Spinal cord (tissue), 10 donors: ENCODE results near the gene C1QTNF12. TPM values are rescaled to one million over a fixed set of nuclear protein-coding genes. Genes with fewer than 3 reads are reported as not detected.

Experiments
- DNase-seq, 6 donors: peaks; one replicate each; pipeline versions ENCODE4 v3.0.0 to v3.0.0-alpha.2; 2013 to 2015; ENCODE audit warnings: low spot score in 6 of 6, low read depth in 4 of 6
- H3K27ac ChIP-seq: one replicate; pipeline ENCODE4 v1.5.1; 2013; ENCODE audit warnings: low read depth, low read length, control low read depth
- H3K27me3 ChIP-seq: one replicate; pipeline ENCODE4 v1.6.1; 2013; ENCODE audit warnings: low read length; ENCODE audit not compliant: control insufficient read depth, insufficient read depth
- H3K36me3 ChIP-seq: one replicate; pipeline ENCODE4 v1.6.1; 2013; ENCODE audit warnings: low read length; ENCODE audit not compliant: control insufficient read depth, insufficient read depth
- H3K4me1 ChIP-seq: one replicate; pipeline ENCODE4 v1.6.1; 2013; ENCODE audit warnings: low read length; ENCODE audit not compliant: control insufficient read depth, insufficient read depth
- H3K4me3 ChIP-seq: one replicate; pipeline ENCODE4 v1.5.1; 2013; ENCODE audit warnings: low read depth, low read length, control low read depth
- H3K9me3 ChIP-seq: one replicate; pipeline ENCODE4 v1.6.1; 2013; ENCODE audit warnings: low read length; ENCODE audit not compliant: control insufficient read depth, insufficient read depth
- WGBS: methylation state at CpG from one replicate; pipeline ENCODE4 v1.1.5; 2013; ENCODE audit warnings: missing lambda C conversion rate; ENCODE audit not compliant: insufficient coverage; 5-methylcytosine and 5-hydroxymethylcytosine counted together
- polyA plus RNA-seq, 2 donors: library from polyadenylated mRNA; unstranded; fragments of 120-200 nt; gene quantifications; one replicate each; pipeline ENCODE4 v1.2.1, GENCODE V29; 2013; ENCODE audit not compliant: insufficient read length in 2 of 2
- total RNA-seq, 2 donors: library from RNA; depleted of rRNA in 1 of 2; stranded (reverse); fragments of 120-200 nt in 1 of 2; fragments of >200 nt in 1 of 2; gene quantifications; one replicate each; pipeline versions ENCODE4 v1.2.3 to v1.2.4, GENCODE V29; 2013 to 2014
- donor health status: healthy.

C1QTNF12 gene
- total and polyA plus RNA-seq, 4 donors, result 1.4 to 10.4 (median 4.2) TPM

DNA sequence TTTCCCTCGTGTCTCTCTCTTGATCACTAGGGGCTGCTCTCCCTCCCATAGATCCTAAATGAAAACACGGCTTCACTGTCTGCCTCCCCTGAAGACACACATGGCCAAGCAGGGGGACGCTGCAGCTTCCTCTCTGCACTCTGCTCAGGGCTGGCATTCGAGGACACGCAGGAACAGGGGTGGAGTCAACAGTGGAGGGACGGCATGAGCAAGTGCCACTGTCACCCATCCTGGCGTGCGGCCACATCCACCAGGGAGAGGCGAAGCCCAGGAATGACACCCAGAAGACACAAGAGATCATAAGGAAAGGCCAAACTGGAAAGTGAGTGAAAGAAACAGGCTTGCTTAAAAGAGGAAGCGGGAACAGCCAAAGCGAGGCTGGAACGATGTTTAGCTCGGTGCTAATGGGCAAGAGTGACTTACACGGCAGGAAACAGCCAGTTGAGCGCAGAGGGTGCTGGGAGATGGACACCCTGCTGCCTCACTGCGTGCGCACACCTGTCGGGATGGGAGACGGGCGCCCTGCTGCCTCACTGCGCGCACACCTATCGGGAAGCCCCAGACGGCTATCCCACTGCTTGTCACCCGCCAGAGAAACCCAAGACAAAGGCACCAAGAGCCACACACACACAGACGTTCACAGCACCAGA lies 13.6 kb upstream of the C1QTNF12 start:
- peaks cover 7% of the 10 kb centered on the region for H3K4me1 ChIP-seq
- no peak overlapping the region for H3K4me3 ChIP-seq
- H3K36me3 ChIP-seq, result peaks cover 95% of the 10 kb centered on the region
- no peak for DNase-seq
- H3K27ac ChIP-seq, result no peak overlapping the region
- 88% methylated on average over 23 of the region's 26 CpGs for WGBS
- no peaks in the 10 kb centered on the region for H3K27me3 ChIP-seq
- no peaks in the 10 kb centered on the region for H3K9me3 ChIP-seq

DNA sequence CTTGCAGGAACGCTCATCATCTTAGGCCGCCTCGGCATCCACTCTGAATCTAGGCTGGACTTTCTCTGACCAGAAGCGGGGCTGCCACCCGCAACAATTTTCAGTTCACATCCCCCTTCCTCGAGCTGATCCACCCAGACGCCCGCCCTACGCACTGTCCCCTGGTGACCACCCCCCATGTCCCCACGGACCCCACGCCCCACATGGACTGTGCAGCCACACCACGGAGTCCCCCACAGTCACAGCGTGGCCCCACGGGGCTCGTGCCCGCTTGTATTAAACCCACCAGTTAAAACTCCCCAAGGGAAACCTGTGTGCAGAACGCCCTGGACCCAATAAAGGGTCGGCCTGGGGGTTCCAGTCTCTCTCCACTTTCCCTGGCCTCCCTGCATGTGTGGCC lies 13.0 kb upstream of the C1QTNF12 start:
- WGBS, result 93% methylated on average over 10 of the region's 18 CpGs

DNA sequence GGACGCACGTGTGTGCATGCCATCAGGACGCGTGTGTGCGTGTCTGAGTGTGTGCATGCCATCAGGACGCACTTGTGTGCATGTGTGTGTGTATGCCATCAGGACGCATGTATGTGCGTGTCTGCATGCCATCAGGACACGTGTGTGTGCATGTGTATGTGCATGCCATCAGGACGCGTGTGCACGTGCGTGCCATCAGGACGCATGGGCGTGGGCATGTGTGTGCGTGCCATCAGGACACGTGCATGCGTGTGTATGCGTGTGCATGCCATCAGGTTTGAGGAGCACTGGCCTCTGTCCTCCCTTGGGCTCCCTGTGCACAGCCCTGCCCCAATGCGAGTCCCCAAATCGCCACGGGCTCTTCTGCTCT lies 12.6 kb upstream of the C1QTNF12 start:
- Histone ChIP-seq H3K4me3 (no peak overlapping the region), H3K9me3 (no peaks in the 10 kb centered on the region), H3K27me3 (no peaks in the 10 kb centered on the region), H3K4me1 (peaks cover 7% of the 10 kb centered on the region), H3K27ac (no peak overlapping the region), H3K36me3 (peaks cover 97% of the 10 kb centered on the region)
- 98% methylated on average over 22 of the region's 22 CpGs for WGBS
- no peak for DNase-seq

More for the DNA sequence above, 13.0 kb upstream of the C1QTNF12 start:
- DNase-seq, result no peak
- Histone ChIP-seq H3K4me1 (peaks cover 7% of the 10 kb centered on the region), H3K36me3 (peaks cover 97% of the 10 kb centered on the region), H3K27ac (no peak overlapping the region), H3K27me3 (no peaks in the 10 kb centered on the region), H3K4me3 (no peak overlapping the region), H3K9me3 (no peaks in the 10 kb centered on the region)

DNA sequence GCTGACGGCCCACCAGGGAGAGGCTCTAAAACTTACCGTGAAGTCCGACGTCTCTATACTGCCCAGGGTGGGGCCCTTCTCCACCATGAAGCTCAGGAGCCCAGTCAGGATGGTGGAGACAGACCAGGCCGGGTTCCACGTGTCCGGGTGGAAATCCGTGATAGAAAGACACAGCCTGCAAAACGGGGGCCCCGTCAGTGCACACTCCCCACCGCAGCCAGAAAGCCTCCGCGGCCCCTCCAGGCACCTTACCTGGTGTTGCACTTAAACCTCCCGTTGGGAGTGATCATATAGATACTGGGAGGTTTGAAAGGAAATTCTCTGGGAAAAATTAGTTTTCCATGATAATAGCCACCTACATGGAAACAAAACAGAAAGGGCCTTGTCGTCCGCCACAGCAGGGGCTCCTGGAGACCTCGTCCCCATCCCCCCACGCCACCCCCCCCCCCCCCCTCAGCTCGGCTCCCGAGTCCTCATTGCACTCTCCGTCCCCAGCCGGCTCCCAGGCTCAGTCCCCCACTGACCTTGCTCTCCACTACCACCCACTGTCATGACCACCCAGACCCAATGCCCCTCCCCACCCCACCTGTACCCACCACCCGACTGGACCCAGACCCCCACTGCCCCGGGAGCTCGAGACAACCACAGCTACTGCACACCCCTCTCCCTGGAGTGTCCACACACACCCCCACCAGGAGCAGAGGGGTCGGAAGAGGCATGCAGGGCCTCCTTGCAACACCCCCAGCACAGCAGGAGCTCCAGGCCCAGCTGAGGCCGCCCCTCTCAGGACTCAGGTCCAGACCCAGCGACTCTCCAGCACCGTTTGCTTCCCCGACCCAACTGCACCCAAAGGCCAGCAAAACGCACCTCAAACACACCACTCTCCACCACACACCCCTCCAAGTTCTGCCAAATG lies 10.7 kb upstream of the C1QTNF12 start:
- Histone ChIP-seq H3K27ac (no peak overlapping the region), H3K9me3 (no peaks in the 10 kb centered on the region), H3K27me3 (no peaks in the 10 kb centered on the region), H3K36me3 (peaks cover 98% of the 10 kb centered on the region), H3K4me1 (peaks cover 7% of the 10 kb centered on the region), H3K4me3 (no peak overlapping the region)
- 92% methylated on average over 23 of the region's 31 CpGs for WGBS
- DNase-seq, result no peak

DNA sequence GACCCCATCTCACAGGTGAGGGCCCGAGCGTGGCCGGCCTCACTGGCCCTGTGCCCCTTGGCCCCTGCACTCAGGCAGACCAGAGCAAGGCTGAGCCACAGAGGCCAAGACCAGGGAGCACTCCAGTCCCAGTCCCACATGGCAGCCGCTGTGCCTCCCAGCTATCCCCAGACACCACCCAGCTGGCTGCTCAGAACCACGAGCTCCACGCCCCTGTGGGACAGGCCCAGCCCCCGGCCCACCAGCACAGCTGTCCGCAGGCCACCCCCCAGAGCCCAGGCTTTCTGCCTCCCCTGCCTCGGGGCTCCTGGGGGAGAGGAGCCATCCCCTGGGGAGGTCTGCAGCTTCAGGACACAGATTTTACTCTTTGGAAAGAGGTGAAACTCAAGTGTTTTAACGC lies 9.1 kb upstream of the C1QTNF12 start:
- Histone ChIP-seq H3K36me3 (peaks cover 90% of the 10 kb centered on the region), H3K4me3 (no peak overlapping the region), H3K27me3 (no peaks in the 10 kb centered on the region), H3K9me3 (no peaks in the 10 kb centered on the region), H3K27ac (no peak overlapping the region), H3K4me1 (no peaks in the 10 kb centered on the region)
- DNase-seq, result no peak
- 94% methylated on average over 7 of the region's 10 CpGs for WGBS

DNA sequence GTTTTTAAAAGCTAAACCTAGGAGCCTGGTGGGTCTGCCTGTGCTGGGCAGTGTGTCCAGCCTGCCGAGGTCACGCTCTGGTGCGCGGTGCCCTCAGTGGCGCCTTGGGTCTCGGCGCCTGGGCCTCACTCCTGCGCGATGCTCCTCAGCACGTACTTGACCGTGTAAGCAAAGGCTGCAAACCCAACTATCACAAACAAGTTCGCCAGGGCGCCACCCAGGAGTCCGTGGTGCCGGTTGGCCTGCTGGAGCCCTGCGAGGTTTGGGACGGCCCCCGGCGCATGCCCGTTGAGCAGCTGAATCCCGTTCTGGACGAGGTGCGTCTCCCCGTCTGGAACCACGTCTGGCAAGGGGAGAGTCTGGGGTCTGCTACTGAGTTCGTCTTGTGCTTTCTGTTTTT lies 8.6 kb upstream of the C1QTNF12 start:
- no peak for DNase-seq
- H3K4me3 ChIP-seq, result no peak overlapping the region
- no peaks in the 10 kb centered on the region for H3K9me3 ChIP-seq
- H3K27ac ChIP-seq, result no peak overlapping the region
- no peaks in the 10 kb centered on the region for H3K4me1 ChIP-seq
- H3K36me3 ChIP-seq, result peaks cover 86% of the 10 kb centered on the region
- WGBS, result 92% methylated on average over 26 of the region's 26 CpGs
- H3K27me3 ChIP-seq, result no peaks in the 10 kb centered on the region

DNA sequence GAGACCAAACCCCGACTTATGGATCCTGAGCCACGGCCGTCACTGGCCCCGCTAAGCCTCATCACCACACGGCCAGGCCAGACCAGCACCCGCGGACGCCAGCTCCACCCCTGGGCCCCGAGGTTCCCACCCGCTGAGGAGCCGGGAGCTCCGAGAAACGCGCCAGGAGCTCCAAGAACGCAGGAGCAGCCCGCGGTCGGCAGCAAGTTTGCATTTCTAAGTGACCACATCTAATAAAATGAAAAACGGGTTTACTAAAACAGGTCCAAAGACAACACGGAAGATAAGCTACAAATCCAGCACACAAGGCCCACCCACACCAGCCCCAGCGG lies 8.1 kb upstream of the C1QTNF12 start:
- Histone ChIP-seq H3K4me3 (no peak overlapping the region), H3K27me3 (no peaks in the 10 kb centered on the region), H3K9me3 (no peaks in the 10 kb centered on the region), H3K4me1 (no peaks in the 10 kb centered on the region), H3K27ac (no peak overlapping the region), H3K36me3 (peaks cover 81% of the 10 kb centered on the region)
- no peak for DNase-seq
- 87% methylated on average over 19 of the region's 21 CpGs for WGBS

DNA sequence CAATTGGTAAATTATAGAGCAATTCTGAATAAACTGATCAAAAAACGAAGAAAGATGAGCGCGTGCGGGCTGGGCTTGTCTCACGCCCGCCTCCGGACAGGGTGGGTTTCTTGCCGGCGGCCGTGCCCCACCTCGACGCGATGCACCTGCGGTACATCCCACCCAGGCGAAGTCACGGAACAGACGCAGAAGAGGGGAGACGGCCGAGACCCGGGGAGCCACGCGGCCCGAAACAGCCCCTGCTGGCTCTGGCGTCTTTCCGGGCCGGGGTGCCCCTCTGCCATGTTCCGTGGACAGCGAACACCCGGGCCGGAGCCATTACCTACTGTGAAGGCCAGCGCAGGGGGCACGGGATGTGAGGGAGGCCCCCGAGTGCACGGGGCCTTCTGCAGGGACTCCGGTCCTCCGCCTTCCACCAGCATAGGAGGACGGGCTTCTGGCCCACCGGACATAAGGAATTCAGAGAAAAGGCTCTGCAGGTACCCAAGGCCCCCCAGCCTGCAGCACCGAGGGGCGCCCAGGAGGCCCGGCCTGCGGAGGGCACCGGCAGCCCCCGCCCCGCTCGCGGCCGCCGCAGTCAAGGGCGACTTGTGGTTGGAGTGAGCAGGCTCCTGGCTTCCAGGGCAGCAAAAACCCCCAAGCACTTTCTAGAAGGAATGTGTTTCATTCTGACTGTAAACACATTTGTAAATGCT lies 7.6 kb upstream of the C1QTNF12 start:
- DNase-seq, result no peak
- WGBS, result 97% methylated on average over 45 of the region's 50 CpGs
- H3K27me3 ChIP-seq, result no peaks in the 10 kb centered on the region
- H3K9me3 ChIP-seq, result no peaks in the 10 kb centered on the region
- no peak overlapping the region for H3K27ac ChIP-seq
- H3K36me3 ChIP-seq, result peaks cover 76% of the 10 kb centered on the region
- no peak overlapping the region for H3K4me3 ChIP-seq
- no peaks in the 10 kb centered on the region for H3K4me1 ChIP-seq

DNA sequence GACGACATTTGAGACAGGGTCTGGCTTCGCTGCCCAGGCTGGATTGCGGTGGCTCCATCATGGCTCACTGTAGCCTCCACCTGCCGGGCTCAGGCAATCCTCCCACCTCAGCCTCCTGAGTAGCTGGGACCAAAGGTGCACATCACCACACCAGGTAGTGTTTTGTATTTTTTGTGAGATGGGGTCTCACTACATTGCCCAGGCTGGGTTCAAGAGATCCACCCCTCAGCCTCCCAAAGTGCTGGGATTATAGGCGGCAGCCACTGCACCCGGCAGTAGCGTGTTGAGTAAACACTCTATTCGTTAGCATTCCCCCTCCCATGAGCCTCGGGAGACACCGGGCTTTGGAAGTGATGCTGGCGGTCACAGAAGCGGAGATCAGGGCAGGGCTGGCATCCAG lies 6.8 kb upstream of the C1QTNF12 start:
- H3K9me3 ChIP-seq, result no peaks in the 10 kb centered on the region
- DNase-seq, result no peak
- peaks cover 68% of the 10 kb centered on the region for H3K36me3 ChIP-seq
- H3K27ac ChIP-seq, result no peak overlapping the region
- H3K27me3 ChIP-seq, result no peaks in the 10 kb centered on the region
- no peak overlapping the region for H3K4me3 ChIP-seq
- WGBS, result 80% methylated on average over 8 of the region's 12 CpGs
- H3K4me1 ChIP-seq, result no peaks in the 10 kb centered on the region
